CD8-positive, alpha-beta memory T cell (primary cell): ENCODE results near the gene RAB10. TPM values are rescaled to one million over a fixed set of nuclear protein-coding genes. Genes with fewer than 3 reads are reported as not detected.

Experiments used
- CTCF ChIA-PET: fragments of 350-600 bp; sonication (Branson Sonifier 250); formaldehyde crosslinking; loops from one replicate; lab custom pipeline; 2021; ENCODE audit warnings: antibody characterized with exemption; lab: Charles Lee
- POLR2A ChIA-PET: fragments of 350-600 bp; sonication (Branson Sonifier 250); formaldehyde crosslinking; loops from one replicate; lab custom pipeline; 2021; ENCODE audit warnings: antibody characterized with exemption; lab: Charles Lee
- DNase-seq, 5 donors: peaks; one replicate each; pipeline versions ENCODE4 v3.0.0 to v3.0.0-alpha.2; 2020 to 2022; ENCODE audit warnings: mixed read lengths in 1 of 5
- H3K27ac ChIP-seq: one replicate; pipeline ENCODE4 v1.7.0; 2013; ENCODE audit warnings: low read depth, mild to moderate bottlenecking, low read length, moderate library complexity
- H3K27me3 ChIP-seq: 2 replicates; pipeline ENCODE4 v1.7.0; 2013; ENCODE audit warnings: low read length, mild to moderate bottlenecking; ENCODE audit not compliant: insufficient read depth, poor library complexity, severe bottlenecking
- H3K36me3 ChIP-seq: 2 replicates; pipeline ENCODE4 v1.7.0; 2013; ENCODE audit warnings: mild to moderate bottlenecking, low read length, moderate library complexity; ENCODE audit not compliant: insufficient read depth
- H3K4me1 ChIP-seq: 2 replicates; pipeline ENCODE4 v1.7.0; 2013; ENCODE audit warnings: mild to moderate bottlenecking, low read length, moderate library complexity; ENCODE audit not compliant: insufficient read depth
- H3K4me3 ChIP-seq: 2 replicates; pipeline ENCODE4 v1.7.0; 2013; ENCODE audit warnings: mild to moderate bottlenecking, low read length
- H3K9me3 ChIP-seq: 2 replicates; pipeline ENCODE4 v1.7.0; 2013; ENCODE audit warnings: mild to moderate bottlenecking, low read length
- H3K27ac Mint-ChIP-seq, 8 donors: one replicate each; pipeline ENCODE4 v1.8.0; 2020 to 2021; ENCODE audit warnings: mixed read lengths in 8 of 8, mild to moderate bottlenecking in 6 of 8, inconsistent platforms in 3 of 8, moderate library complexity in 3 of 8
- H3K27me3 Mint-ChIP-seq, 2 donors: one replicate each; pipeline ENCODE4 v1.8.0; 2020 to 2021; ENCODE audit warnings: mixed read lengths in 2 of 2, mild to moderate bottlenecking in 1 of 2, moderate library complexity in 1 of 2
- H3K36me3 Mint-ChIP-seq, 3 donors: one replicate each; pipeline ENCODE4 v1.8.0; 2020 to 2021; ENCODE audit warnings: mixed read lengths in 3 of 3, inconsistent platforms in 1 of 3, mild to moderate bottlenecking in 1 of 3
- H3K4me1 Mint-ChIP-seq, 3 donors: one replicate each; pipeline ENCODE4 v1.8.0; 2020 to 2021; ENCODE audit warnings: mixed read lengths in 3 of 3, inconsistent platforms in 1 of 3, mild to moderate bottlenecking in 1 of 3
- H3K4me3 Mint-ChIP-seq, 7 donors: one replicate each; pipeline ENCODE4 v1.8.0; 2020 to 2021; ENCODE audit warnings: mixed read lengths in 7 of 7, mild to moderate bottlenecking in 6 of 7, moderate library complexity in 4 of 7, inconsistent platforms in 2 of 7
- H3K9me3 Mint-ChIP-seq, 5 donors: one replicate each; pipeline ENCODE4 v1.8.0; 2020 to 2022; ENCODE audit warnings: mixed read lengths in 5 of 5, mild to moderate bottlenecking in 3 of 5, moderate library complexity in 2 of 5, inconsistent platforms in 1 of 5
- polyA plus RNA-seq: library from polyadenylated mRNA; unstranded; fragments of 300-500 nt; fragmentation: Illumina TruSeq; gene quantifications from one replicate; pipeline ENCODE4 v1.2.3, GENCODE V29; 2021
- total RNA-seq, 2 experiments: library from RNA; stranded (reverse); gene quantifications; one replicate each; pipeline ENCODE4 v1.2.3, GENCODE V29; 2021

Gene RAB10
- total and polyA plus RNA-seq, 3 experiments from 2014 or later: 93.3 to 167 (median 155) TPM

GRCh38 chr2:26177122-26177521 is 143.2 kb downstream of the RAB10 start:
- peak overlapping the region in 1 of 7 donors; percentile 26 for H3K4me3 Mint-ChIP-seq
- Histone ChIP-seq H3K27ac (no peak overlapping the region), H3K4me3 (no peak overlapping the region), H3K27me3 (peaks cover 10% of the 10 kb centered on the region), H3K4me1 (peaks cover 5% of the 10 kb centered on the region), H3K36me3 (no peaks in the 10 kb centered on the region), H3K9me3 (no peaks in the 10 kb centered on the region)
- no peak for DNase-seq
- H3K27me3 Mint-ChIP-seq: peaks cover 17 to 39% of the 10 kb centered on the region in 2 donors
- ChIA-PET CTCF (interaction anchor here (2.6 kb wide), 1 partner anchor 8 kb away, joined by 17 read pairs; no protein-coding TSS in a partner anchor), POLR2A (interaction anchor here (0.6 kb wide), 1 partner anchor 72 kb away, joined by 3 read pairs; no protein-coding TSS in a partner anchor)
- peaks cover 16 to 18% (median 16%) of the 10 kb centered on the region in 3 donors for H3K4me1 Mint-ChIP-seq
- H3K36me3 Mint-ChIP-seq: peaks cover 0 to 3% (median 0%) of the 10 kb centered on the region in 3 donors
- no peaks in the 10 kb centered on the region for H3K9me3 Mint-ChIP-seq
- H3K27ac Mint-ChIP-seq: no peak overlapping the region

- H3K4me3 Mint-ChIP-seq: peak overlapping the region in 5 of 7 donors; percentile 19 to 84 (median 55)
- no peak for DNase-seq
- H3K4me1 ChIP-seq: peaks cover 5% of the 10 kb centered on the region
- H3K4me3 ChIP-seq: no peak overlapping the region
- H3K9me3 Mint-ChIP-seq: no peaks in the 10 kb centered on the region
- H3K27me3 Mint-ChIP-seq: peaks cover 15 to 36% of the 10 kb centered on the region in 2 donors
- H3K27me3 ChIP-seq: peaks cover 7% of the 10 kb centered on the region
- no peak overlapping the region for H3K27ac Mint-ChIP-seq
- no peak overlapping the region for H3K27ac ChIP-seq
- peaks cover 0 to 3% (median 0%) of the 10 kb centered on the region in 3 donors for H3K36me3 Mint-ChIP-seq
- ChIA-PET POLR2A (interaction anchor here (0.6 kb wide), 1 partner anchor 223 kb away, joined by 3 read pairs; no protein-coding TSS in a partner anchor), CTCF (no interaction called here)
- no peaks in the 10 kb centered on the region for H3K36me3 ChIP-seq
- H3K4me1 Mint-ChIP-seq: peaks cover 13 to 15% (median 14%) of the 10 kb centered on the region in 3 donors
- no peaks in the 10 kb centered on the region for H3K9me3 ChIP-seq
Measured at GRCh38 chr2:26178246-26178645, 144.4 kb downstream of the RAB10 start.

GRCh38 chr2:26178746-26179436 is 145.0 kb downstream of the RAB10 start:
- Mint-ChIP-seq H3K4me3 (peak overlapping the region; percentile 48 to 84 (median 73)), H3K27ac (peak overlapping the region in 1 of 8 donors; percentile 77), H3K27me3 (peaks cover 15 to 36% of the 10 kb centered on the region in 2 donors), H3K36me3 (peaks cover 0 to 3% (median 0%) of the 10 kb centered on the region in 3 donors), H3K9me3 (no peaks in the 10 kb centered on the region), H3K4me1 (peaks cover 16 to 19% (median 17%) of the 10 kb centered on the region in 3 donors)
- no peak for DNase-seq
- Histone ChIP-seq H3K9me3 (no peaks in the 10 kb centered on the region), H3K27me3 (peaks cover 7% of the 10 kb centered on the region), H3K36me3 (no peaks in the 10 kb centered on the region), H3K27ac (no peak overlapping the region), H3K4me1 (peaks cover 5% of the 10 kb centered on the region), H3K4me3 (peak overlapping the region; percentile 17)
- CTCF ChIA-PET: no interaction called here
- POLR2A ChIA-PET: interaction anchor here (0.6 kb wide), 2 partner anchors 224 to 657 kb away, joined by 3 to 9 read pairs; no protein-coding TSS in a partner anchor

GRCh38 chr2:26179446-26179913 is 145.6 kb downstream of the RAB10 start:
- Histone ChIP-seq H3K36me3 (no peaks in the 10 kb centered on the region), H3K4me1 (peaks cover 5% of the 10 kb centered on the region), H3K4me3 (peak overlapping the region; percentile 17), H3K27me3 (peaks cover 2% of the 10 kb centered on the region), H3K27ac (no peak overlapping the region), H3K9me3 (no peaks in the 10 kb centered on the region)
- ChIA-PET CTCF (no interaction called here), POLR2A (interaction anchor here (0.6 kb wide), 1 partner anchor 658 kb away, joined by 9 read pairs; no protein-coding TSS in a partner anchor)
- peaks cover 0 to 3% (median 0%) of the 10 kb centered on the region in 3 donors for H3K36me3 Mint-ChIP-seq
- peaks cover 14 to 17% (median 15%) of the 10 kb centered on the region in 3 donors for H3K4me1 Mint-ChIP-seq
- H3K27me3 Mint-ChIP-seq: peaks cover 12 to 32% of the 10 kb centered on the region in 2 donors
- no peaks in the 10 kb centered on the region for H3K9me3 Mint-ChIP-seq
- DNase-seq: no peak
- H3K4me3 Mint-ChIP-seq: peak overlapping the region; percentile 48 to 84 (median 67)
- H3K27ac Mint-ChIP-seq: no peak overlapping the region

- POLR2A ChIA-PET: no interaction called here
- DNase-seq: no peak
- H3K4me1 ChIP-seq: peaks cover 14% of the 10 kb centered on the region
- no peaks in the 10 kb centered on the region for H3K36me3 ChIP-seq
- peaks cover 16 to 35% (median 33%) of the 10 kb centered on the region in 3 donors for H3K4me1 Mint-ChIP-seq
- H3K9me3 ChIP-seq: no peaks in the 10 kb centered on the region
- H3K9me3 Mint-ChIP-seq: no peaks in the 10 kb centered on the region
- H3K27me3 ChIP-seq: no peaks in the 10 kb centered on the region
- CTCF ChIA-PET: interaction anchor here (1.7 kb wide), 1 partner anchor 11 kb away, joined by 3 read pairs; no protein-coding TSS in a partner anchor
- H3K4me3 Mint-ChIP-seq: peak overlapping the region in 2 of 7 donors; percentile 38 to 87
- no peak overlapping the region for H3K27ac Mint-ChIP-seq
- H3K27me3 Mint-ChIP-seq: peaks cover 6 to 15% of the 10 kb centered on the region in 2 donors
- peaks cover 0 to 3% (median 0%) of the 10 kb centered on the region in 3 donors for H3K36me3 Mint-ChIP-seq
- no peak overlapping the region for H3K27ac ChIP-seq
- H3K4me3 ChIP-seq: no peak overlapping the region
Measured at GRCh38 chr2:26182441-26182840, 148.6 kb downstream of the RAB10 start.

- H3K27ac Mint-ChIP-seq: peak overlapping the region in 2 of 8 donors; percentile 24 to 76
- POLR2A ChIA-PET: interaction anchor here (1.9 kb wide), 1 partner anchor 10 kb away, joined by 6 read pairs; the partner anchor contains the start of gene GAREM2
- H3K4me1 Mint-ChIP-seq: peaks cover 16 to 38% (median 33%) of the 10 kb centered on the region in 3 donors
Measured at GRCh38 chr2:26182887-26183630, 149.2 kb downstream of the RAB10 start.

GRCh38 chr2:26184121-26184520 is 150.2 kb downstream of the RAB10 start:
- Histone ChIP-seq H3K9me3 (no peaks in the 10 kb centered on the region), H3K27ac (no peak overlapping the region), H3K27me3 (no peaks in the 10 kb centered on the region), H3K4me3 (peak overlapping the region; percentile 63), H3K36me3 (no peaks in the 10 kb centered on the region), H3K4me1 (peaks cover 13% of the 10 kb centered on the region)
- peaks cover 0 to 3% (median 3%) of the 10 kb centered on the region in 3 donors for H3K36me3 Mint-ChIP-seq
- peaks cover 16 to 44% (median 34%) of the 10 kb centered on the region in 3 donors for H3K4me1 Mint-ChIP-seq
- DNase-seq: no peak
- CTCF ChIA-PET: interaction anchor here (0.6 to 2.3 kb wide), 21 partner anchors 8 to 510 kb away, joined by 3 to 22 read pairs (median 4); partner anchors contain the start of genes GAREM2, RAB10 and SELENOI
- no peaks in the 10 kb centered on the region for H3K9me3 Mint-ChIP-seq
- POLR2A ChIA-PET: interaction anchor here (0.9 to 1.9 kb wide), 8 partner anchors 9 to 306 kb away, joined by 3 to 8 read pairs (median 5); partner anchors contain the start of genes ASXL2, GAREM2, HADHA and HADHB
- H3K4me3 Mint-ChIP-seq: peak overlapping the region; percentile 71 to 87 (median 78)
- peak overlapping the region in 5 of 8 donors; percentile 64 to 85 (median 76) for H3K27ac Mint-ChIP-seq
- peaks cover 6 to 14% of the 10 kb centered on the region in 2 donors for H3K27me3 Mint-ChIP-seq

More at GRCh38 chr2:26182887-26183630, 149.2 kb downstream of the RAB10 start:
- Histone ChIP-seq H3K9me3 (no peaks in the 10 kb centered on the region), H3K4me1 (peaks cover 14% of the 10 kb centered on the region), H3K27ac (no peak overlapping the region), H3K27me3 (no peaks in the 10 kb centered on the region), H3K36me3 (no peaks in the 10 kb centered on the region), H3K4me3 (no peak overlapping the region)
- H3K27me3 Mint-ChIP-seq: peaks cover 6 to 15% of the 10 kb centered on the region in 2 donors
- no peaks in the 10 kb centered on the region for H3K9me3 Mint-ChIP-seq
- H3K36me3 Mint-ChIP-seq: peaks cover 0 to 3% (median 0%) of the 10 kb centered on the region in 3 donors
- CTCF ChIA-PET: interaction anchor here (1.3 to 2.3 kb wide), 4 partner anchors 11 to 204 kb away, joined by 3 to 22 read pairs (median 5); no protein-coding TSS in a partner anchor
- no peak for DNase-seq
- peak overlapping the region; percentile 69 to 87 (median 78) for H3K4me3 Mint-ChIP-seq
